GM12878 (cell line): ENCODE data around the gene FUZ. TPM values are rescaled to one million over a fixed set of nuclear protein-coding genes. Genes with fewer than 3 reads are reported as not detected.
A peak's percentile ranks its signal among the peaks of the same experiment; 100 is the strongest.

ENCODE experiments used
- ATF2 ChIP-seq: IDR thresholded peaks from 2 replicates; pipeline ENCODE4 v1.6.1; 2012; ENCODE audit warnings: low read length, inconsistent platforms
- CBX3 ChIP-seq: fragments of 200-600 bp; sonication (generic); IDR thresholded peaks from 2 replicates; pipeline ENCODE4 v1.6.1; 2016; ENCODE audit warnings: low read depth, borderline replicate concordance
- CREB1 ChIP-seq: IDR thresholded peaks from 2 replicates; pipeline ENCODE4 v1.6.1; 2012; ENCODE audit warnings: low read depth, mild to moderate bottlenecking, inconsistent platforms
- ETV6 ChIP-seq, 2 experiments: fragments of 450-650 bp in 1 of 2; IDR thresholded peaks in 1 of 2; conservative IDR thresholded peaks in 1 of 2; 2 replicates each; pipeline ENCODE4 v1.6.1; 2014; ENCODE audit warnings: antibody characterized with exemption in 1 of 2, borderline replicate concordance in 1 of 2, low read depth in 1 of 2, mild to moderate bottlenecking in 1 of 2, moderate library complexity in 1 of 2
- KLF5 ChIP-seq: fragments of 450-650 bp; IDR thresholded peaks from 2 replicates; pipeline ENCODE4 v1.6.1; 2014; ENCODE audit warnings: mild to moderate bottlenecking; ENCODE audit not compliant: partially characterized antibody
- NKRF ChIP-seq: fragments of 450-650 bp; conservative IDR thresholded peaks from 2 replicates; pipeline ENCODE4 v1.6.1; 2017; ENCODE audit warnings: mild to moderate bottlenecking, moderate library complexity
- RELA ChIP-seq: fragments of 450-650 bp; IDR thresholded peaks from 2 replicates; pipeline ENCODE4 v1.8.0; 2014; ENCODE audit warnings: borderline replicate concordance; ENCODE audit not compliant: partially characterized antibody
- SMC3 ChIP-seq: IDR thresholded peaks from 2 replicates; pipeline ENCODE4 v1.6.1; 2011; ENCODE audit warnings: low read length, improper control_type of control experiment, borderline replicate concordance
- SUZ12 ChIP-seq: fragments of 200-600 bp; sonication (generic); IDR thresholded peaks from one replicate; pipeline ENCODE4 v1.6.1; 2018; ENCODE audit warnings: antibody characterized with exemption, mild to moderate bottlenecking; ENCODE audit not compliant: unreplicated experiment
- TAF1 ChIP-seq: IDR thresholded peaks from 2 replicates; pipeline ENCODE4 v1.6.1; 2011; ENCODE audit warnings: mild to moderate bottlenecking, low read depth, low read length, borderline replicate concordance
- TARDBP ChIP-seq: IDR thresholded peaks from 2 replicates; pipeline ENCODE4 v1.6.1; 2016; ENCODE audit warnings: borderline replicate concordance
- TBL1XR1 ChIP-seq: IDR thresholded peaks from 2 replicates; pipeline ENCODE4 v1.6.1; 2012; ENCODE audit warnings: low read depth, low read length, improper control_type of control experiment
- ZNF207 ChIP-seq: fragments of 450-650 bp; IDR thresholded peaks from 2 replicates; pipeline ENCODE4 v1.6.1; 2014; ENCODE audit warnings: antibody characterized with exemption, mild to moderate bottlenecking, borderline replicate concordance
- polyA plus RNA-seq, 11 experiments: library from polyadenylated mRNA; depleted of rRNA in 4 of 11; unstranded in 6 of 11; stranded (reverse) in 5 of 11; fragments of >200 nt; fragmentation: Nextera tagmentation in 4 of 11; fragmentation: Illumina TruSeq in 1 of 11; extraction: Ambion mirVana in 4 of 11; extraction: Trizol in 1 of 11; gene quantifications; 1 replicate in 1 of 11; 2 replicates in 10 of 11; pipeline versions ENCODE4 v1.2.1 to v1.2.3, GENCODE V29; 2011 to 2016; ENCODE audit warnings: inconsistent platforms in 2 of 11, missing spikeins in 2 of 11, low read depth in 1 of 11
- total RNA-seq, 4 experiments: library from RNA; depleted of rRNA in 3 of 4; stranded (reverse); fragments of >200 nt in 3 of 4; fragmentation: Illumina TruSeq in 1 of 4; extraction: Trizol in 1 of 4; gene quantifications; 2 replicates each; pipeline versions ENCODE4 v1.2.1 to v1.2.3, GENCODE V29; 2013 to 2021
- TF ChIP-seq, protein P1 (sequence below), 3 experiments: IDR thresholded peaks in 2 of 3; conservative IDR thresholded peaks in 1 of 3; 2 replicates each; pipeline ENCODE4 v1.5.1; 2011; ENCODE audit warnings: low read depth in 3 of 3, low read length in 3 of 3, mild to moderate bottlenecking in 3 of 3, control low read depth in 2 of 3, moderate library complexity in 2 of 3, inconsistent platforms in 1 of 3, mixed read lengths in 1 of 3; ENCODE audit not compliant: control insufficient read depth in 2 of 3, insufficient read depth in 1 of 3; ENCODE audit errors: extremely low read depth in 1 of 3
- TF ChIP-seq, protein P2 (sequence below): IDR thresholded peaks from 2 replicates; pipeline ENCODE4 v1.6.1; 2012; ENCODE audit warnings: low read depth, low read length, improper control_type of control experiment
- TF ChIP-seq, protein P3 (sequence below): fragments of 450-650 bp; IDR thresholded peaks from 2 replicates; pipeline ENCODE4 v1.6.1; 2016; ENCODE audit warnings: mild to moderate bottlenecking

Gene FUZ
- total and polyA plus RNA-seq, 10 of the 15 experiments (the other 5 are each of a cell fraction or from before 2014, with no cell fraction given), result 0.18 to 11.5 (median 8.8) TPM

- TF ChIP-seq, protein P1, sequence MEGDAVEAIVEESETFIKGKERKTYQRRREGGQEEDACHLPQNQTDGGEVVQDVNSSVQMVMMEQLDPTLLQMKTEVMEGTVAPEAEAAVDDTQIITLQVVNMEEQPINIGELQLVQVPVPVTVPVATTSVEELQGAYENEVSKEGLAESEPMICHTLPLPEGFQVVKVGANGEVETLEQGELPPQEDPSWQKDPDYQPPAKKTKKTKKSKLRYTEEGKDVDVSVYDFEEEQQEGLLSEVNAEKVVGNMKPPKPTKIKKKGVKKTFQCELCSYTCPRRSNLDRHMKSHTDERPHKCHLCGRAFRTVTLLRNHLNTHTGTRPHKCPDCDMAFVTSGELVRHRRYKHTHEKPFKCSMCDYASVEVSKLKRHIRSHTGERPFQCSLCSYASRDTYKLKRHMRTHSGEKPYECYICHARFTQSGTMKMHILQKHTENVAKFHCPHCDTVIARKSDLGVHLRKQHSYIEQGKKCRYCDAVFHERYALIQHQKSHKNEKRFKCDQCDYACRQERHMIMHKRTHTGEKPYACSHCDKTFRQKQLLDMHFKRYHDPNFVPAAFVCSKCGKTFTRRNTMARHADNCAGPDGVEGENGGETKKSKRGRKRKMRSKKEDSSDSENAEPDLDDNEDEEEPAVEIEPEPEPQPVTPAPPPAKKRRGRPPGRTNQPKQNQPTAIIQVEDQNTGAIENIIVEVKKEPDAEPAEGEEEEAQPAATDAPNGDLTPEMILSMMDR (IDR thresholded peaks at IDR 0.05 in 2 of 3, conservative IDR thresholded peaks at IDR 0.05 in 1 of 3; ENCODE audit: control insufficient read depth in 2 of 3, extremely low read depth in 1 of 3, insufficient read depth in 1 of 3, low read depth in 3 of 3, low read length in 3 of 3), result peak in 2 of 3 experiments; percentile 8 to 23; a peak in 2 of 6 replicates
- TF ChIP-seq ATF2 (no peak), TBL1XR1 (0 out of 2 replicates have a peak, but pooled peaks have one; percentile 44), TARDBP (0 out of 2 replicates have a peak, but pooled peaks have one; percentile 4), KLF5 (peak; percentile 95), SMC3 (no peak), CREB1 (0 out of 2 replicates have a peak, but pooled peaks have one; percentile 32), TAF1 (peak; percentile 65), ETV6 (conservative IDR thresholded peaks at IDR 0.05 in 1 of 2, IDR thresholded peaks at IDR 0.05 in 1 of 2; ENCODE audit: borderline replicate concordance in 1 of 2, low read depth in 1 of 2) (no peak), SUZ12 (no peak), NKRF (peak; percentile 87), ZNF207 (peak; percentile 89; the same call in 1 of the 2 replicates), CBX3 (no peak), RELA (peak; percentile 12)
- TF ChIP-seq, protein P2, sequence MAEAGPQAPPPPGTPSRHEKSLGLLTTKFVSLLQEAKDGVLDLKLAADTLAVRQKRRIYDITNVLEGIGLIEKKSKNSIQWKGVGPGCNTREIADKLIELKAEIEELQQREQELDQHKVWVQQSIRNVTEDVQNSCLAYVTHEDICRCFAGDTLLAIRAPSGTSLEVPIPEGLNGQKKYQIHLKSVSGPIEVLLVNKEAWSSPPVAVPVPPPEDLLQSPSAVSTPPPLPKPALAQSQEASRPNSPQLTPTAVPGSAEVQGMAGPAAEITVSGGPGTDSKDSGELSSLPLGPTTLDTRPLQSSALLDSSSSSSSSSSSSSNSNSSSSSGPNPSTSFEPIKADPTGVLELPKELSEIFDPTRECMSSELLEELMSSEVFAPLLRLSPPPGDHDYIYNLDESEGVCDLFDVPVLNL, result peak; percentile 66
- TF ChIP-seq, protein P3, sequence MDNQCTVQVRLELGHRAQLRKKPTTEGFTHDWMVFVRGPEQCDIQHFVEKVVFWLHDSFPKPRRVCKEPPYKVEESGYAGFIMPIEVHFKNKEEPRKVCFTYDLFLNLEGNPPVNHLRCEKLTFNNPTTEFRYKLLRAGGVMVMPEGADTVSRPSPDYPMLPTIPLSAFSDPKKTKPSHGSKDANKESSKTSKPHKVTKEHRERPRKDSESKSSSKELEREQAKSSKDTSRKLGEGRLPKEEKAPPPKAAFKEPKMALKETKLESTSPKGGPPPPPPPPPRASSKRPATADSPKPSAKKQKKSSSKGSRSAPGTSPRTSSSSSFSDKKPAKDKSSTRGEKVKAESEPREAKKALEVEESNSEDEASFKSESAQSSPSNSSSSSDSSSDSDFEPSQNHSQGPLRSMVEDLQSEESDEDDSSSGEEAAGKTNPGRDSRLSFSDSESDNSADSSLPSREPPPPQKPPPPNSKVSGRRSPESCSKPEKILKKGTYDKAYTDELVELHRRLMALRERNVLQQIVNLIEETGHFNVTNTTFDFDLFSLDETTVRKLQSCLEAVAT, result peak; percentile 81
These were observed at the start of gene FUZ (continued) for GRCh38 chr19:49812997-49813861.
